ENCODE results near the gene PDE6C.

- no peak for TF ChIP-seq CTCF (IDR thresholded peaks at IDR 0.05; ENCODE audit: insufficient read depth, low read depth, low read length)
- no peak for TF ChIP-seq EZH2 (IDR thresholded peaks at IDR 0.05; ENCODE audit: insufficient read depth, low read length)
Observed at GRCh38 chr10:93570383-93570782, 42.0 kb upstream of the PDE6C start.
